GM12872 (cell line): ENCODE results near the gene MEG3.

Source experiments
- CTCF ChIP-seq: IDR thresholded peaks from 3 replicates; pipeline ENCODE4 v1.5.1; 2011; ENCODE audit warnings: low read depth, mild to moderate bottlenecking, low read length, moderate library complexity; ENCODE audit not compliant: insufficient read depth

Gene MEG3

GRCh38 chr14:100832311-100832960, 6.5 kb downstream of the MEG3 start:
- no peak for TF ChIP-seq CTCF

- TF ChIP-seq CTCF = no peak
These were observed 8.3 kb downstream of the MEG3 start for GRCh38 chr14:100834082-100834793.

GRCh38 chr14:100834794-100835547, 9.1 kb downstream of the MEG3 start:
- no peak for TF ChIP-seq CTCF

- TF ChIP-seq CTCF = no peak
These were observed 9.8 kb downstream of the MEG3 start for GRCh38 chr14:100835548-100836310.

GRCh38 chr14:100836311-100836805, 10.4 kb downstream of the MEG3 start:
- TF ChIP-seq CTCF = no peak

GRCh38 chr14:100836941-100837804, 11.3 kb downstream of the MEG3 start:
- TF ChIP-seq CTCF = no peak
